Mucosa of gallbladder (tissue), 1 donor: ENCODE data around the gene GPR183. TPM values are rescaled to one million over a fixed set of nuclear protein-coding genes. Genes with fewer than 3 reads are reported as not detected.
A peak's percentile ranks its signal among the peaks of the same experiment; 100 is the strongest.

Source experiments
- DNase-seq: peaks from one replicate; pipeline ENCODE4 v3.0.0-alpha.2; 2020; ENCODE audit warnings: low spot score
- total RNA-seq: library from RNA; stranded (reverse); gene quantifications from one replicate; pipeline ENCODE4 v1.2.1, GENCODE V29; 2021
- donor health status: DM: no; HTN: no; CAD: no.

Gene GPR183
- total RNA-seq, 1 donor from 2014 or later = 11.7 TPM

DNA sequence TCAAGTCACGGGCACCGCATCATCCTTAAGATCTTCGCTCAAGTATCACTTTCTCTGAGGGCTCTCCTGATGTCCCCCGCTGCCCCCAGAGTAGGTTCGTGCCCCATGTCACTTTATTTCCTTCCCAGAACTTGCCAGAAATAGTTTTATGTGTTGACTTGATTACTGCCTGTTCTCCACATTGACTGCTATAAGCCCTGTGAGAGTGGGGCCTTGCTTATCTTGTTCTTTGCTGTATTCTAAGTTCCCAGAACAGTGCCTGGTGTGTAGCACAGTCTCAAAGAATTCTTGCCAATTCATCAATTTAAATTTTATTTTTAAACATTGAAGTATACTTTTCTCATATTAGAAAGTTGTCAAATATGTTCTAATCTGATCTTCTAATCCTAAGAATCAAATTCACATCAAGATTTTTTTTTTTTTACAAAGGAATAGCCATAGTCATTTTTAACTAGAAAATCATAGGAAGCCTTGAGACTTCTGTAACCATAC lies 32.1 kb upstream of the GPR183 start:
- DNase-seq = no peak

GRCh38 chr13:99335603-99336002 lies 28.4 kb upstream of the GPR183 start:
- DNase-seq = peak; percentile 7

GRCh38 chr13:99335087-99335486 lies 27.9 kb upstream of the GPR183 start:
- no peak for DNase-seq

DNA sequence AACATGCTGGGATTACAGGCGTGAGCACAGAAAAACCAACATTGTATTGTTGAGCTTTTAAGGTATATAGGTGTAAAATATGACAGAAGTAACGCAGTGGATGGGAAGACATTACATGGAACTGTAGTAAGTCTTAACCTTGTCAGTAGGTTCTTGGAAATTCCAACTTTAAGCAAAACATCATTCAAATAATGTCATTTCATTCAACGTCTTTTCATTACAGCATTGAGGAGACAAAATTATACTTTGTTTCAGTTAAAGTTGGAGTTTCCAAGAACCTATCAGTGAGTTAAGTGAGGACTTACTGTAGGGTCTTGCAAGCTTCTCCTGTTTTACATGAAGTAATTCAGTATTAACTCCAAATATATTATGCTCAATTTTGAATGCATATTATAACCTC lies 27.0 kb upstream of the GPR183 start:
- DNase-seq = no peak

DNA sequence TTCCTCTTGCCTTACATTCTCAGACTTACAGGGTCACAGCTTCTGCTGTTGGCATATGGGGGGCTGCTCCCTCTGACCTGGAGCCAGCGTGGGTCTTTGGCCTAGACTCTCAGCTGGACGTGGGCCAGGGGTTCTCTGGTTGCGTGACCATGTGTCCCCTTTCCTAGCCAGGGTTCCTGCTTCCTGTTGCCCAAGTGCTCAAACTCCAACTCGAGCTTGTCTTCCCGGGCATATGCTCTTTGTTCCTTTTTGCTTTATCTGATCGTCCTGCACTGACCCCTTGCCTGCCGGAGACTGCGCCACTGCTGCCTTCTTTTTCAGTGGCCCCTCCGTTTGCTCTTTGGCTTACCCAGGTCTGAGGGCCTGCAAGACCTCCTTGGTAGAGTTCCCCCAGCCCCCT lies 25.3 kb upstream of the GPR183 start:
- no peak for DNase-seq

GRCh38 chr13:99331881-99332293 lies 24.7 kb upstream of the GPR183 start:
- no peak for DNase-seq

GRCh38 chr13:99330942-99331341 lies 23.7 kb upstream of the GPR183 start:
- DNase-seq = no peak

- no peak for DNase-seq
Measured at GRCh38 chr13:99329477-99329876, 22.3 kb upstream of the GPR183 start.

DNA sequence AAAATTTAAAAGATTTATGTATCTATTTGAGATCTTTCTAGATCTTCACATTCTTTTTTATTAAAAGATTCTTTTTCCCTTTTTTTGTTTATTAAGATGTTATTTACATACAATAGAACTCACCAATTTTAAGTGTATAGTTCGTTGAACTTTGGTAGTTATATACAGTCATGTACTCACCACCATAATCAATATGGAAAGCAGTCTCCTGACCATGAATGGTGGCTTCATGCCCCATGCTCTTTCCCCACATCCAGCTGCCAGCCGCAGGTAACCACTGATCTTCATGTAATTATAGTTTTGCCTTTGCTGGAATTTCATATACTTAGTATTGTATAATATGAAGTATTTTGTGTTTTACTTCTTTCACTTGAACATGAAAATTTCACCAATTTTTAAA lies 20.6 kb upstream of the GPR183 start:
- no peak for DNase-seq

GRCh38 chr13:99327126-99327525 lies 19.9 kb upstream of the GPR183 start:
- no peak for DNase-seq

DNA sequence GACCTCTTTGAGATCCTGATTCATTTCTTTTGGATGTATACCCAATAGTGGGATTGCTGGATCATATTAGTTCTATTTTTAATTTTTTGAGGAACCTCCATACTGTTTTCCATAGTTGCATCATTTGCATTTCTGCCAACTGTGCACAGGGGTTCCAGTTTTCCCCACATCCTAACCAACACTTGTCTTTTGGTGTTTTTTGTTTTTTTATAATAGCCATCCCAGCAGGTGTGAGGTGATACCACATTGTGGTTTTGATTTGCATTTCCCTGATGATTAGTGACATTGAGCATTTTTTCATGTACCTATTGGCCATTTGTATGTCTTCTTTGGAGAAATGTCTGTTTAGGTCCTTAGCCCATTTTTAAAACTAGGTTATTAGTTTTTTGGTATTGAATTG lies 18.8 kb upstream of the GPR183 start:
- no peak for DNase-seq

GRCh38 chr13:99323488-99323887 lies 16.3 kb upstream of the GPR183 start:
- no peak for DNase-seq

DNA sequence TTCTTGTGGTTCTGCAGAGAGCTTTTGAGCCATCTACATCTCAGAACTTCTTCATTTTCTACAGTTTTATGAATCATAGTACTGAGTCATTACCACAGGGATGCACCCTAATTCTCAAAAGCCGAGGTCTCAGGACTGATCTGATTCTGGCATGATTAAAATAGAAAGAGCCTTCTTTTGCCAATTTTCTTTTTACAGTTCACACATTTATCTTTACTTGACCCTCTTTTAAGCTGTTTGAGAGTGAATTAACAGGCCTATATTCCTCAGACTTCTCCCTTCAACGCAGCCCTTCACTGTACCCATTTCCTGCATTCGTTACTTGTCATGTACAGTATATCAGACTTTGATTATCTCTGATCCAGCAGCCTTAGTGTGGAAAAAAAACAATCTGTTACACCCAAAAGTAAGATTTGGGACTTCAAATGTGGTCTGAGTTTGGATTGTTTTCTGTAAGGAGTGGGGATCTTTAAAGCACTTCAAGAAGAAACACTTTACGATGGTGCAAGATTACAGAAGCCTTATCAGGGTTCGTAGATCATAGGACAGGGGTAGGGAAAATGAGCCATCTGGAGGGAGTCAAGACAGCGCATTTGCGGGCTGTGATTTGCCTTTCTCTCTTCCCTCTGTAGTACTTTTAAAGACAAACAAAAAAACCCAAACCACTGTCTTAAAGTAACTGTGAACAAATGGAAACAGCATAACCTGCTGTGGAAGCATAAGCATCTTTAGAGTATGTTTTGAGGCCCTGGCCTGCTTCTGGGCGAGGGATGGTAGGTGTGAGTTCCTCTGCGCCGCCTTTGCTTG lies 15.3 kb upstream of the GPR183 start:
- no peak for DNase-seq

- no peak for DNase-seq
Measured at GRCh38 chr13:99321709-99322108, 14.5 kb upstream of the GPR183 start.

DNA sequence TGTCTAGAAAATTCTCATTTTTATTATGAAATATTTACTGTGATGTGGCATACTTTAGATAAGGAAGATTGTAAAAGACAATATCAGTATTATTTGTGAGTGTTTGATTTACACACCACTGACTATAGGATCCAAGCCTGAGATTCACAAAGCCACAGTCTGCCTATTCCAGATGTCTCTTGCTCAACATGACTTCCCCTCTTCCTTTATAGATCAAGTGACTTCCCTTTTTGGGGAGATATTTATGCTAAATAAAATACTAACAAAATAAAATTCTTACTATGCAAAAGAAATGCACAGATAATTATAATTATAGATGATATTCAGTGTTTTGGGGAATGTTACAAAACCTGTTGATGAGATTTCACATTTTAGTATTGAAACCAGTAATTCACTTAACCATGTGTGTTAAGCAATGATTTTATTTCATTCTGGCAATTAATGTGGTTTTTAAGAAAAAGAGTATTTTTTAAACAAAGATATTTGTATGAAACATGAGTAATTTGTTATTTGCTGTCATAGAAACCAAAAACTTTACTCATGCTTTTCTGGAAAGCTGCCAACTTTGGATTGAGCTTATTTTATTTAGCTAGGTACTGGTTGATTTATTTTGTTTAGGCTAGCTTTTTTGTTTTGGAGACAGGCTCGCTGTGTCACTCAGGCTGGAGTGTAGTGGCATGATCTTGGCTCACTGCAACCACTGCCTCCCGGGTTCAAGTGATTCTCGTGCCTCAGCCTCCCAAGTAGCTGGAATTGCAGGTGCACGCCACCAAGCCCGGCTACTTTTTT lies 13.7 kb upstream of the GPR183 start:
- DNase-seq = no peak

DNA sequence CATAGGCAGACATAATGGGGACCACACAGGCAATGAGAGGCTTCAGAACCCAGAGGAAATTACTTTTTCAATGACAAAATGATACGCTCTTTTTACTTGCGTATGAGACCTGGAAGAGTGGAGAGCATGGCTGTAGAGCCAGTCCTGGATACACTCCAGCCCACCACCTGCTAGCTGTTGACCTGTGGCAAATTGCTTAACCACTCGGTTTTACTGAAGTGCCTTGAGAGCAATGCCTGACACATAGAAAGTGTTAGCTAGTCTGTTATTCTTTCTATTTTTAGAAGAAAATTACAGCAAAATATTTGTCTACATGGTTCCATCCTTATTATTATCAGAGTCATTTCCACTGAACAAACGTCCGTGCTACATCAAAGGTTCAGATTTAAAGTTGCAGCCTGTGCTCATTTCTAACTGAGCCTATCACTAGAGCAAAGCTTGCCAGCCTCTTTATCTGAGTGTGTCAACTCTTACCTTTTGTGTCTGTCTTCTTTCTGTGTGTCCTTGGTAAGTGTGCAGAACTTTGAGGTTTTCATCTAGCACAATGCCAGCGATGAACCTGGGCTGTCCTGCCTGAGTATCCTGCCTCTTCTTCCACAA lies 9.6 kb upstream of the GPR183 start:
- no peak for DNase-seq

- DNase-seq = no peak
Measured at GRCh38 chr13:99316224-99316623, 9.0 kb upstream of the GPR183 start.

DNA sequence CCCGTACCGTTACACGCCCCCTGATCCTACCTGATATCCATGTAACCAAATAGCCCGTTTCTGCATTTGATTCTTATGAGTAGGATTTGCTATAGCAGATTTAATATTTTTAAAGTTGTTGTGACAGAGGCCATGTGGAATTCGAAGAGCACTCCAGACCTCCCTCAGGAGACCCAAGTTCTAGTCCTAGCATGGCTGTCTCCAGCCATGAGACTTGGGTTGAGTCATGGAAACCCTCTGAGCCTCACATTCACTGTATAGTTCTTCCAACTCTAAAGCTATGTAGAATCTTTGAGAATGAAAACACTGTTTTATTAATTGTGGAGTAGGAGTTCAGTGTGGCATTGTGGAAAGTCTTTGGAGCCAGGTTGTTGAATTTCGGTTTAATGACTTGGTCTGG lies 8.0 kb upstream of the GPR183 start:
- no peak for DNase-seq

- no peak for DNase-seq
Measured at GRCh38 chr13:99314640-99315176, 7.5 kb upstream of the GPR183 start.

DNA sequence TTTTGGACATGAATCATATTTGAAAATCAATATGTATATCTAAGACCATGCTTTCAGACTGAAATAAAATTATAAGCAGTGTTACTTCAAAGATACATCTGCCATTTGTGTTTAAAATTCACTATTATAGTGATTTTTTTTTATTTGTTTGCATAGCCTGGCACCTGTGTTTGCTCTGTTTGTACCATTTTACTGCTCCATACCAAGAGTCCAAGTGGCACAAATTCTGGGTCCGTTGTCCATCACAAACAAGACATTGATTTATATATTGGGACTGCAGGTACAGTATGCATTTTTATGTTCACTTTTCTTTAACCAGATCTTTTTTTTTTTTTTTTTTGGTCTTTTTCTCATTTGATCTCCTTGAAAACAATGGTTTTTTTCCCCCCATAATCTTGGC lies 6.7 kb upstream of the GPR183 start:
- DNase-seq = no peak

DNA sequence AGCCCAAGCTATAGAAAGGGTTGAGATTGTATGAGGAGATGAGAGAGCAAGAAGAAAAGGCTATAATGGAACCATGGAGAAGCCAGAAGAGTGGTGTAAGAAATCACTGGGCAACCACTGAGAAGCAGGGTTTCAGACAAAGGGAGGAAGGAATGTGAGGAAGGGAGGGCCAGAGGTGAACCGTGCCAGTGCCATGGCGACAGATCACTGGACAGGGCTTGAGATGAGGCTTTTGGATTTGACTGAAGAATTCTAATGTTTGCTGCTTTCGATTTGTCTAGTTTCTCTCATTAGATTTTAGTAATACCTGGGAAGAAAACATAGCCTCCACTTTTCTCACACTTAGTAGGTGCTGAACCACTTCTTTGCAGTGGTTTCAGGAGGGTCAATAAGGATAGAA lies 6.3 kb upstream of the GPR183 start:
- no peak for DNase-seq

DNA sequence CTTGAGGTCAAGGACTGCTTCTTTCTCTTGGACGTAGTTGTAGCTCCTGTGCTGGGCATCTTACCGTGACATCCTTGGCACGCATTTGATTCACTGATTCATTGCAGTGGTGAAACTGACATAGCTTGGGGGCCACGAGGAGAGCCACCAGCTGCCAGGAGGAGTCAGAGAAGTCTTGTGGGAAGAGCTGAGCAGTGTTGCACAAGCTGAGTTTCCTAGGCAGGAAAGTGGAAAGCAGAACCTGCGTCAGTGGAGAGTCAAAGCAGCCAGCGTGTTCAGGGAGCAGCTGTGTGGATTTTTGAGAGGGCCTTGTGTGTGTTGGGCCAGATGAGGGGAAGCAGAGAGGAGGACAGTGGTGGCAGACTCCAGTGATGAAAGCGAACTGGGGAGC lies 5.3 kb upstream of the GPR183 start:
- DNase-seq = peak; percentile 70
